NB4 (cell line): ENCODE measurements around the gene CD44.

ENCODE experiments used
- DNase-seq: peaks from one replicate; pipeline ENCODE4 v3.0.0; 2010; ENCODE audit warnings: low read depth
- H3K4me3 ChIP-seq: one replicate; pipeline ENCODE4 v1.5.1; 2011; ENCODE audit warnings: mild to moderate bottlenecking, low read depth, low read length, moderate library complexity
- MYC ChIP-seq: IDR thresholded peaks from 2 replicates; pipeline ENCODE4 v1.6.1; 2011; ENCODE audit warnings: low read depth, low read length
- POLR2A ChIP-seq: IDR thresholded peaks from 2 replicates; pipeline ENCODE4 v1.6.1; 2011; ENCODE audit warnings: mild to moderate bottlenecking; ENCODE audit not compliant: insufficient read length; ENCODE audit errors: extremely low read depth
- TF ChIP-seq, protein P1 (sequence below): IDR thresholded peaks from 2 replicates; pipeline ENCODE4 v1.6.1; 2011; ENCODE audit warnings: low read depth, low read length
- TF ChIP-seq, protein P2 (sequence below): IDR thresholded peaks from one replicate; pipeline ENCODE4 v1.5.1; 2012; ENCODE audit warnings: low read depth, low read length

CD44 gene

DNA sequence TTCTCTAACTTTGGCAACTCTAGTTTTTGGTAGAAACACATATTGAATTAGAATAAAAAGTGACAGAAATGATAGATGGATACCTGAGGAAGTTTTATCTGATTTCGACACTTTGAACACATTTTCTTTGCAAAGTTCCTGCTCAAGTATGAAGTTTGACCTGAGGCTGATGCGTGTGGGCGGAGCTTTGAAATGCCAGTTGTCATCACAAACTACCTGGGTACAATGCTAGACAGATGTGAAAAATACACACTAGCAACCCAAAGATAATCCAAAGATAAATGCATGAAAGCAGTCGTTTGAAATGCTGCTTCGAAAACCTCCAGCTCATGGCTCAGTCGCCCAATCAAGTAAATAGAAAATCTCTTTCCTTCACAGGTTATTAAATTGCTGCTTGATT, 54.8 kb downstream of the CD44 start:
- TF ChIP-seq, protein P1, sequence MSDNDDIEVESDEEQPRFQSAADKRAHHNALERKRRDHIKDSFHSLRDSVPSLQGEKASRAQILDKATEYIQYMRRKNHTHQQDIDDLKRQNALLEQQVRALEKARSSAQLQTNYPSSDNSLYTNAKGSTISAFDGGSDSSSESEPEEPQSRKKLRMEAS = no peak
- TF ChIP-seq POLR2A = no peak
- TF ChIP-seq, protein P2, sequence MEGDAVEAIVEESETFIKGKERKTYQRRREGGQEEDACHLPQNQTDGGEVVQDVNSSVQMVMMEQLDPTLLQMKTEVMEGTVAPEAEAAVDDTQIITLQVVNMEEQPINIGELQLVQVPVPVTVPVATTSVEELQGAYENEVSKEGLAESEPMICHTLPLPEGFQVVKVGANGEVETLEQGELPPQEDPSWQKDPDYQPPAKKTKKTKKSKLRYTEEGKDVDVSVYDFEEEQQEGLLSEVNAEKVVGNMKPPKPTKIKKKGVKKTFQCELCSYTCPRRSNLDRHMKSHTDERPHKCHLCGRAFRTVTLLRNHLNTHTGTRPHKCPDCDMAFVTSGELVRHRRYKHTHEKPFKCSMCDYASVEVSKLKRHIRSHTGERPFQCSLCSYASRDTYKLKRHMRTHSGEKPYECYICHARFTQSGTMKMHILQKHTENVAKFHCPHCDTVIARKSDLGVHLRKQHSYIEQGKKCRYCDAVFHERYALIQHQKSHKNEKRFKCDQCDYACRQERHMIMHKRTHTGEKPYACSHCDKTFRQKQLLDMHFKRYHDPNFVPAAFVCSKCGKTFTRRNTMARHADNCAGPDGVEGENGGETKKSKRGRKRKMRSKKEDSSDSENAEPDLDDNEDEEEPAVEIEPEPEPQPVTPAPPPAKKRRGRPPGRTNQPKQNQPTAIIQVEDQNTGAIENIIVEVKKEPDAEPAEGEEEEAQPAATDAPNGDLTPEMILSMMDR = no peak
- TF ChIP-seq MYC = no peak
- no peak for DNase-seq
- H3K4me3 ChIP-seq = no peak overlapping the region

- no peak for DNase-seq
- H3K4me3 ChIP-seq = no peak overlapping the region
- TF ChIP-seq MYC (no peak), POLR2A (no peak)
- TF ChIP-seq, protein P1 = no peak
- TF ChIP-seq, protein P2 = no peak
These were observed 58.3 kb downstream of the CD44 start for GRCh38 chr11:35197292-35197691.

GRCh38 chr11:35200811-35201341, 61.9 kb downstream of the CD44 start:
- no peak for DNase-seq
- TF ChIP-seq, protein P2 = no peak
- TF ChIP-seq, protein P1 = no peak
- no peak for TF ChIP-seq MYC
- no peak for TF ChIP-seq POLR2A
- H3K4me3 ChIP-seq = no peak overlapping the region

- no peak for DNase-seq
- TF ChIP-seq, protein P1 = no peak
- no peak for TF ChIP-seq POLR2A
- TF ChIP-seq MYC = no peak
- TF ChIP-seq, protein P2 = no peak
- no peak overlapping the region for H3K4me3 ChIP-seq
These were observed 65.6 kb downstream of the CD44 start for GRCh38 chr11:35204614-35205013.

DNA sequence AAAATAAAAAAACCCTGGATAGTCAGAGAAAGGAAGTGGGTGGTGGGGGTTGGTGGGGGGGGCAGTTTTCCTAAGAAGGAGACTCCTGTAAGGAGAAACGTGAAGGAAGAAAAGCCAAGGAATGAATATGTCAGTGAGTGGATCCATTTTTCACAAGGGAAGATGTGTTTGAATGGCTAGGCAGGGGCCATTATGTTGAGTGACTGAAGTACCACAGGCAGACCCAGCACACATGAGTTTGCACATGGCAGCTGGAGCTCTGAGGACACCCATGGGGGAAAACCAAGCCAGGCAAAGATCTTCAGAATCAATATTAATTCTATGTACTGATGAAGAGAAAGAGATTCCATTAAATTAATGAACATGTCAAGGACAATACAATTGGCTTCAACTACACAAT, 67.6 kb downstream of the CD44 start:
- no peak overlapping the region for H3K4me3 ChIP-seq
- DNase-seq = no peak
- TF ChIP-seq POLR2A (no peak), MYC (no peak)
- TF ChIP-seq, protein P2 = no peak
- TF ChIP-seq, protein P1 = no peak
